T follicular helper cell (primary cell): Measurements from ENCODE around the gene CCDC70.
"Not testable (repeated sequence)": the region's sequence is repeated elsewhere in the genome, so short reads cannot be mapped to it uniquely, and the experiment has no call there.

Source experiments
- DNase-seq: peaks from one replicate; pipeline ENCODE4 v3.0.0-alpha.2; 2020; ENCODE audit warnings: low read depth
- total RNA-seq, 2 experiments: gene quantifications; one replicate each; lab custom pipeline; 2026; lab: John Stamatoyannopoulos, UW

CCDC70 gene
- total RNA-seq = 0 reads per million in 2 experiments

DNA sequence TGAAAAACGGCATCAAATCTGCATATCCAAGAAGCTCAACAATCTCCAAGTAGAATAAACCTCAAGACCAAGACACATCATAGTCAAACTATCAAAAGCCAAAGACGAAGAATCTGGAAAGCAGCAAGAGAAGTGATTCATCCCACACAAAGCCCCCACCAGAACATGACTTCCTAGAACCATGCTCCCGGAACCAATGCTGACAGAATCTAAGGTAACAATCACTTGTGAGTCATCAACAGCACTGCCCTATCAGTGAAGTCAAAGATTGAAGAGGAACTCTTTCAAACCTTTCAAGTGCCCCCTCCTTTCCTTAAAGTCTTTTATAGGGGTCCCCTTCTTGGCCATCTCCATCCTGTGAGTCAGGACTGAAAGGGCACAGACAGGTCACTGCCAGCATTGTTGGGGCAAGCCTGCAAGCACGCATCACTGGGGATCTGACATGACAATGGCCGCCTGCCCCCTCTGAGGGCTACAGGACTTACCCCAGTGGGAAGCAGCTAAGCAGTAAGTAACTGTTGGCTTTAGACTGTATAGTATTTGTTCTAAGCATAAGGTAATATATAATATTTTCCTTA is at the start of gene CCDC70:
TSS of gene CCDC70 (plus strand) at position 247 of the 578 bp plus-strand sequence. CDS start 3,443 bp downstream, outside the sequence.
- DNase-seq = no peak

DNA sequence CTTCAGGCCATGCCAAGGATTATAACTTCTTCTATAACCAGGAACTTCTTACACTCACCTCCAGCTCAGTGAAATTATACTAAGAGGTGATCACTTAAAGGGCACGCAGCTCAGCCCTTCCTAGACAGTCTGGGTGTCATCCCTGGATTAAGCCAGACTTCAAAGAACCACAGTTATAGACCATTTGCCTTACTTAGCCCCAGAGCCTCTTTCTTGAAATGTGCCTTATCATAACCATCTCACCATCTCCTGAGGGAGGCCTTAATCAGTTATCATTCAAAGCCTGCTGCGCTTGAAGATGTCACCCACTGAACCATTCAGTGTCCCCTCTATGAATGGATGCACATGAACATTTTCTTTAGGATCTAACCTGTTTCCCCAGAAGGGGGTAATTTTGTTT is 47.7 kb upstream of the CCDC70 start:
- DNase-seq = no peak

DNA sequence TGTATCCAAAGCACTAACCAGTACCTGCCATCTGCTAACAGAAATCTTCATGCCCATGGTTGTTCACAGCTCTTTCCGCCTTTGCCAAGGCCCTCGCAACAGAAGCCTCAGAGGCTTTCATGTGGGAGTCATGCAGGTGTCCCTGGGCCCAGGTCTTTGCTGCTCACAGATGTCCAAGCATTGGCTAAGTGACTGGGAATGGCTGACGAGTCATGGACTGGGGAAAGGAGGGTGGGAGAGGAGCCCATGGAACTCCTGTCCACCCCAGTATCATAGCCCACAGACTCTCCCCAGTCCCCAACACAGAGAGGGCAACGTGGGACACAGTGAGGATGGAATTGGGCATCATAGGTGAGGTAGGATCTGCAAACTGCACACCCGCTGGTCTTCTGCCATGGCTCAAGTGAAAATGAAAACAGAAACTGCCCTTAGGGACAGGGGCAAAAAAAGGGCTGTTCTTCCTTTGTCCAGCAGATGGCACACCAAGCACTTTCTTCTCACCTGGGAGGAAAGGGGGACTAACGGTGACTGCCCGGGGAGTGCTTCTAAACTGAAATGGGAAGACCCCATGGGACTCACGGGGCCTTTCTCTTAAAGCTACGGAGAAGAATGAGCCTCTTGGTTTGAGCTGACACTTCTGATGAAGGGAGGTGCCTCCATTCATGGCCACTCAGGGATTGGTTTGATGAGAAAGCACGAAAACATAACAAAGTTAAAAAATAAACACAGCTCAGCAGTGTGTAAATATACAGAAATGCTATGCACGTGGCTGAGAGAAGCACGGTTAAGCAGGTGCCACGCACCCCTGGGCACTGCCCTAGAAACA is 46.7 kb upstream of the CCDC70 start:
- peak; percentile 57 for DNase-seq

DNA sequence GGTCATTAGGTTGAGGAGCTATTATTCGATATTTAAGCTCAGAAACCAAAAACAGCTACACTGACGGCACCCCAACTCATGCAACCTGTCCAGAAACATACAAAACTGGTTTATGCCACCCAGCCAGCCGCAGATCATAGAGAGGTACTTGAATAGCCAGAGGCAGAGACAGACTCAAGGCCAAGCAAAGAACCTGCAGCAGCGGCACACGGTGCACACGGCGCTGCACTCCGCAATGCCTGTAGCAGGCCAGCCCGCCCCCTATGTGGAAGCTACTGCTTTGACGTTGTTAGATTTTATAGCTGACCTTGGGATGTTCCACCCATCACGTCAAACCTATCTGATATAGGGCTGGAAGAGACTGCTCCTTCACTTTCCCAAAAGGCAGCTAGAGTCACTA is 45.9 kb upstream of the CCDC70 start:
- no peak for DNase-seq

DNA sequence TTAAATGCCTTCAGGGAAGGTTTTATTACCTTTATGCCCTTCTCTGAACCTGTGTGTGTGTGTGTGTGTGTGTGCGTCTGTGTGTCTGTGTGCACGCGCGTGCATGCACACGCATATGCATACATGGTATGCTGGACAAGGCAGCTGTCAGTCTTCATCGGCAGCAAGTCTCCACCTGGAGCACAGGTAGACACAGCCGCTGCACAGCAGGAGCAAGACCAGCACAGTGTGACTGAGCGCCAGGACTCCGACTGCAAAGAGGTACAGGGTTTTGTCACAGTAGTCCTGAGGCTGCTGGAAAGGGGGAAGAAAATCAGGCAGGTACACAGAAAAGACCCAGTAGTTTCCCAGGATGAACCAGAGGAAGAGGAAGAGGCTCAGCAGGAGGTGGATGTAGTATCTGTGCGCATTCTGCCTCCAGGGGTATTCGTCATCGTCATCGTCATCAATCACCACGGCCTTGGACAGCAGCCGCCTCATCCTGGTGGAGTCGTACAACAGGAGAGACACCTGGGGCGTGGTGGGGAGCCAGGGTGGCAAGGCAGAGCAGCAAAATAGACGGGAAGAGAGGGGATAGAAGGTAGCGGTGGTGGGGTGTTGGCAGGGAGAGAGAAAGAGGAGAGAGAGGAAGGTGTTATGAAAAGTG is 45.0 kb upstream of the CCDC70 start:
- DNase-seq = no peak

DNA sequence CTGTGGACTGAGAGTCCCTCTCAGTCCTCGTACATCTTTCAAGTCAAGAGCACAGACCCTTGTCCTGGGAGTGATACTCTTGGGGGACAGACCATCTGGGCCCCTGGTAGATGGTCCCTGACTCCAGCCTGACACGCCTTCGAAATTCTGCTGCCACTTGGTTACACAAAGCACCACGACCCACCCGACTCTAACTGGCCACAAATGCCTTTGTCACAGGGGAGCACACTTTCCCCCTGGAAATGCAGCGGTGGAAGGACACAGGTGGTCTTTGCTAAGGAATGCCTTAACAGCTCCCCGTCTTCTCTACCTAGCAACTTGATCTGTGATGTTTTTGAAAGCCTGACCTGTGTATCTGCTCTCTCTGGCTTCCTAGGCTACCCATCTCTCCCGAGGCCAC is 44.1 kb upstream of the CCDC70 start:
- no peak for DNase-seq

DNA sequence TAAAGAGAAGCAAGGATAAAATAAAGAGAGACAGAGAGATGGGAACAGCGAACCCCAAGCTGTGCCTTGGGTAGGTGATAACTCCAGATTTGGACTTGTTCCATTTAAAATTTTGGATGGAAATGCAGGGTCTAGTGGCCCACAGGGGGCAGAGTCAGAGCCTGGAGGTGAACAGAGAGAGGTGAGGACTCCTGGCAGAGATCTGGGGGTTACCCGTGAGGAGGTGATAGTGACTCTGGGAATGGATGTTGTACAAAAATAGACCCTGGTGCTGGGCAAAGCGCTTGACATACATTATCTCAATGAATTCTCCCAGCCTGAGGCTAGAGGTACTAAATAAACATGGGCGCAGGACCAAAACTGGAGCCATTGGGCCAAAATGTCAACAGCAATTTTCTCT is 43.5 kb upstream of the CCDC70 start:
- no peak for DNase-seq

DNA sequence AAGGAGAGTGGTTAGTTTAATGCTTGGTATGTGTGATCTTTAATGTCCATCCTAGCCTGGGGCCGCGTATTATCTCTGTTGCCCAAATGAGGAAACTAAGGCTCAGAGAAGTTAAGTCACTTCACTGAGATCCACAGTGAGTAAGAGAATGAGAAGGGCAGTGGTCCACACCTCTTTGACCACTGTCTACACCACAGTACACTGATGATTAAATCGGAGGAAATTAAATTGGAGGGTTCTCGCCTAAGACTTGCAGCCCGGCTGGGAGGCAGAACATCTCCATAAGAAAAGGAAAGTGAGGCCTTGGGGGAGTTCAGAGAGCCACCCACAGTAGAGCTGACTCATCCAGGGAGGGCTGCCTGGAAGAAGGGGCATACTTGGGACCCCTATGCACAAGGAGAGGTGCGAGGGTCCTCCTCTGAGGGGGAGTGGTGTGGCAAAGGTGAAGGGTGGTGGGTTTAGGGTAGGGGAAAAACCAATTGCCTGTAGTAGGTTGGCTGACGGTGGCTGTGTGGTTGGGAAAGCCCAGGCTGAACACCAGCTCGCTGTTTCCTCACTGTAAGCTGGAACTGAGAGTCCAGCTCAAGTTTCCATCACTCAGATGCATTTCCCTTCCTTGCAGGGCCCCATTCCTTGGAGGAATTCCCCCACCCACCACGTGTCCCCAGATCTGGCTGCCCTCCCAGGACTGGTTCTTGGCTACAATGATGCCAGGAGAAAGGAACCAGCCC is 42.8 kb upstream of the CCDC70 start:
- DNase-seq = no peak

DNA sequence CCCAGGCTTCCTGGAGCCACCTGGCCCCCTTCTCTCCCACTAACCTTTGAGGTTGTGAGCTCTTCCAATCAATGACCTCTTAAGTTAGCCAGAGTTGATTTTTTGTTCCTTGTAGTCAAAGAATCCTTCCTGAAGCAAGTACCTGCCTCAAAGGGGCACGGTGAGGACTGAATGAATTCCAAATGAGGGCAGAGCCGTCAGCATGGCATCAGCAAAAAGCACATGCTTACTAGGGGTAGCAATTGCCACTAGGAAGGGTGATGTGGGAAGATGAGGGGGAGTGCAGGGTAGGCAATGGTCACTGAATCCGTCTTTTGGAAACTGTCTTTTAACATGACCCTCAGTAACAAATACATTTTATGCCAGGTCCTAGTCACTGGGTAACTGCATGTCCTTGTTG is 42.2 kb upstream of the CCDC70 start:
- DNase-seq = no peak

DNA sequence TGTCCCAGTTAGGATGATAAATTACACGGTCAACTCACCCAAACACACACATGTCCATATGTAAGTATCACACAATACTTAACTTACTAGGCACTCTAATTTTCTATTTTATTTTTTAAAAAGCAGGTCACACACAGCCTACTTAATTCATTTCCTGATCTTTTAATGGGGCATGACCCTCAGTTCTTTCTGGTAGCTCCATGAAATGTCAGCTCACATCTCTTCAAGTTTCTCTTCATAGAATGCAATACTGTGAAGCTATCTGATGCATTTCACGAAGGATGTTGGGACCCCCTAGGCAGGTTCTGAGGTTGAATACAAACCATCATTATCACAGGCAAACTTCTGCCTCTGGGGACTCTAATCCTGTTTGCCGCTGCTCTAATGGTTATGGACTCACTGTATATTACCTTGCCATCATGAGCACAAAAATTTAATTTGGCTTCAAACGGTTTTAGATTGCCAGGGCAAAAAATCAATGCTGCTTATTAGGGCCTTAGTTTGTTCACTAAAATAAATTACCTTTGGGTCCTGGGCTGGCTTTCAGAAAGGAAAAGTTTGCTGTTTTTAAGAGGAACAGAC is 41.7 kb upstream of the CCDC70 start:
- no peak for DNase-seq

DNA sequence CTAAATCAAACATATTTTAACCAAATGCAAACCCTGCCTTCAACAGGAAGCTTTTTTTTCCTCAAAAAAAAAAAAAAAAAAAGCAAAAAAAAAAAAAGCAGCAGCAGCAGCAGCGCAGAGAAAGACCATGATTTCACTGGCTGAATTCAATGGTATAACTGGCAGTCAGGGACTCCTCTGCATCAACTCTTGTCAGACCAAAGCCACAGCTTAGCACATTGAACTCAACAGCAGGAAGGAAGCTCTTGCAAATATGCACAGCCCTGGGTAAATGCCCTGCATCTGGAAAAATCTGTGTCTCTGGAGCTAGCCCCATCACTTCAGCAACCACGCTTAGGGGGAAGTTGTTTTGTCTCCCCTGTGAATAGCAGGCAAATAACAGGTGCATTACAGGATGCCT is 40.2 kb upstream of the CCDC70 start:
- DNase-seq = no peak

DNA sequence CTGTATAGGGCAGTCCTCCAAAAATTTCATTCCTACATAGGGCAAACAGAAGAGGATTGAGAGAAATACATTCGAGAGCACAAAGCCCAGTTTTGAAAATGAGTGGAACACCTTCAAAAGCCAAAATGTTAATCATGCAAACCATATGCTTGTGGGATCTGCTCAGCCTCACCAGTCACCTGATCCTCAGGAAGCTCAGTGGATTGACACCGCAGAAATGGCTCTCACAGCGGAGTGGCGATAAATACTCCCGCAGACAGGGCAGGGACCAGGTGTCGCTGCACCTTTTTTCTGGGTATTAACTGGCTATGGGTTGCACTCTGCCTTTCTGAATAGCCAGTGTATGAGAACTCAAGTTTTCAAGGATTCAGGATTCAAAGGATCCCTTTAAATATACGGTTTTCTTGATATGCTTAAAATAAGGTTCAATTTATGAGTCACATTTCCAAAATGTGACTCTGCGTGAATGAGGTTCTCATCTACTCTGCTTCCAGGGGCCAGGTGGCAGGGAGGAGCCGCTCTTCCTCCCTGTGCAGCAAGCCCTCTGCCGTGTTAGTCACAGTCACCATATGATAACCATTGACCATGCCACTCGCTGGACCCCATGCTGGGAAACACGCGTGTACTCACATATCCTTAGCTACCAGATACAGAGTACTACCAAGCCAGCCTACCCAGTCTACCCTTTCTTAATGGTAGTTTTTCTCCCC is 39.5 kb upstream of the CCDC70 start:
- DNase-seq = no peak

DNA sequence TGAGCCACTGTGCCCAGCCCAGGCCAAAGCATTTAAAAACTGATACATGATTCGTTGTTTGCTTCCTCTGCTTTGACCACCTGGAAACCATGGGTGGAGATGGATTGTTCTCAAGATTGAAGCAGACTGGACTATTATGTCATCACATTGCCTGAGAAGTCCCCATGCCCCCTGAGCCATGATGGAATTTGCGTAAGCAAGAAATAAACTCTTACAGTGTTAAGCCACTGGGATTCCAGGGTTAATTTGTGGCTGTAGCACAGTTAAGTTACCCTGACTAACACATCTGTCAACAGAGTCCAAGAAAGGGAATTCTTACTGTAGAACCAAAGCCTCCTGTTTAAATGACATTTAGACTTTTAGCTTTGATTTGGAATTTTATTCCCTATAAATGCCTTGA is 38.4 kb upstream of the CCDC70 start:
- no peak for DNase-seq

DNA sequence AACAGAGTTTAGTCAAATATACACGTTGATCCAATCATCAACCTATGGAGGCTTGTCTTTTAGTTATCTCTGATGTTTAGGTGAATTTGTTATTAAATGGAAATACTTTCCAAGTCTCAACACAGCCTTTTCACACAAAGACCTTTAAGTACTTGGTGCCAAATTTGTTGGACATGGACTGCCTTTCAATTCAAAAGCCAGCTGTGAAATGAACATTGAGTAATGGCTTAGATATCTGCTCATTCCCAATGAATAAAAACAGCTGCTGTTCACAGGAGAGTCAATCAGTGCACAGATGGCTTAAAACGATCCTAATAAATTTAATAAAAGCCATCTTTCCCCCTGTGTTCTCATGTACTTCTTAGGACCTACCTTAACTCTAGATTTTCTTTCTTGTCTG is 37.9 kb upstream of the CCDC70 start:
- no peak for DNase-seq

DNA sequence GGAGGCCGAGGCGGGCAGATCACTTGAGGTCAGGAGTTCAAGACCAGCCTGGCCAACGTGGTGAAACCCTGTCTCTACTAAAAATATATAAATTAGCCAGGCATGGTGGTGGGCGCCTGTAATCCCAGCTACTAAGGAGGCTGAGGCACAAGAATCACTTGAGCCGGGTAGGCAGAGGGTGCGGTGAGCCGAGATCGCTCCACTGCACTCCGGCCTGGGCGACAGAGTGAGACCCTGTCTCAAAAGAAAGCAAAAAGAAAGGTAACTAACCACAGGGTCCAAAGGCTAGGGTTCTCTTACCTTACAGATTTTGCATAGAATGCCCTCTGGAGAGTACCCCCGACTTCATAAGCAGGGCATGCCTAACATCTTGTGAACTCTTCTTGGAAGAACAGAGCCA is 37.1 kb upstream of the CCDC70 start:
- not testable (repeated sequence) for DNase-seq

DNA sequence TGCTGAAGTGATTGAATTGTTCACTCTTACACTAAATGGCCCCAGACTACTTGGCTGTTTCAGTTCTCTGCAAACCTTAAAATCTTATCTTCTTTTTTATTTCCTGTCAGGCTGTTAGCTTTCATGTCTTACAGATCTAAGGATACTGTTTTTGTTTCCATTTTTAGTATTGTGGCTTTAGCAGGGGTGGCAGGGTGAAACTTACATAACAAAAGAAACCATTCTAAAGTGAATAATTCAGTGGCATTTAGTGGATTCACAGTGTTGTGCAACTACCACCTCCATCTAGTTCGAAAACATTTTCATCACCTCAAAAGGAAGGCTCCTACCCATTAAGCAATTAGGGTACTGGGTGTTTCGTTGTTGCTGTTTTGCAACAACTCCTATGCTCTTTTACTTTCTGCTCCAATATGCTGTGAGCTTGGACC is 36.6 kb upstream of the CCDC70 start:
- DNase-seq = no peak

DNA sequence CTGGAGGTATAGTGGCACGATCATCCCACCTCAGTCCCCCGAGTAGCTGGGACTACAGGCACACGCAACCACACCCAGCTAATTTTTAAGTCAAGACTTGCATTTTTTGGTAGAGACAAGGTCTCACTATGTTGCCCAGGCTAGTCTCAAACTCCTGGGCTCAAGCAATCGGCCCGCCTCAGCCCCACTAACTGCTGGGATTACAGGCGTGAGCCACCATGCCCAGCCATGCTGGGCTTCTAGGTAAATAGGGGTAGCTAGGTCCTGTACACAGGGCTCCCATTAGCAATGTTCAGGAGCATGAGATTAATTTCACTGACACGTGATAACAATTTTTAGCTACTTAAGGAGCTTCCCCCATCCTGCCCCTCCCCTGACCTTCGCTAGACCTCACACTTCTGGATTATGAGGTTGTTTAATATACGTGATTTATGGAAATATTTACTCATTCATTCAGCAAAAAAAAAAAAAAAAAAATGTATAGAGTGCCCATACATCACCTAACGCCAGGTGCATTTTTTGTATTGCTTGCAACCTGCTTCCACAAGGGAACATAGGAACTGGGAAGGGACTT is 36.0 kb upstream of the CCDC70 start:
- DNase-seq = no peak

DNA sequence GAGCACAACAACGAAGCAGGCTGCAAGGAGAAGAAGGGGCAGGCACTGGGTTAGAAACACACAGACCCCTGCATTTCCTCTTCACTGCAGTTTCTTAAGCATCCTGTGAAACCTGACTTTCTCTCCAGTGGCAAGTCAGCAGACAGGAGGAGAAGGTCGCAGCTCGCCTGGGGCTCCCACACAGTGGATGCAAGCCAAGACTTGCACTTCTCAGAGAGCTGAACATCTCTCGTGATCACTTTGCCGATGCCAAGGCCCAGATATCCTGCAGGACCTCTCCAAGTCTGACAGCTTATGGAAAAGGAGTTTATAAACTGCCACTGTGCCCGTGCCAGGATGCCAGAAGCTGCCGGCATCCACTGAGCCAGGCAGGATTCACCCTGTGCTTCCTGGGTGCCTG is 35.2 kb upstream of the CCDC70 start:
- no peak for DNase-seq

DNA sequence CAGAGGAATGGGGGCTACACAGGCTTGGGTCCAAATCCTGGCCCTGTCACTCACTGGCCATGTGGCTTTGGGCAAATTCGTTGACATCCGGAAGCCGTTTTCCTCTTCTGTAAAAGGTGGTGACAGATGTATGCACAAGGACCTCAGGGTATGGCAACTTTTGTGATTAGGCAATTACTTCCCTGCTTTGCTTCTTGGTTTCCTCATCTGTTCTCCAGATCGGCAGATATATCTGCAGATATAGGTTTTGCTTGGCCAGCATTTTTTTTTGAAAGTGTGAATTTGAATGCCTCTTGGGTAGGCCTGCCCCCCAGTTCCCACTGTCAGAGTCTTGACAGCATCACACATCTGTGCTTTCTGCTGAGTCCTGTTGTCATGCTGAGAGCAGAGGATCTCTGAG is 34.5 kb upstream of the CCDC70 start:
- DNase-seq = no peak

DNA sequence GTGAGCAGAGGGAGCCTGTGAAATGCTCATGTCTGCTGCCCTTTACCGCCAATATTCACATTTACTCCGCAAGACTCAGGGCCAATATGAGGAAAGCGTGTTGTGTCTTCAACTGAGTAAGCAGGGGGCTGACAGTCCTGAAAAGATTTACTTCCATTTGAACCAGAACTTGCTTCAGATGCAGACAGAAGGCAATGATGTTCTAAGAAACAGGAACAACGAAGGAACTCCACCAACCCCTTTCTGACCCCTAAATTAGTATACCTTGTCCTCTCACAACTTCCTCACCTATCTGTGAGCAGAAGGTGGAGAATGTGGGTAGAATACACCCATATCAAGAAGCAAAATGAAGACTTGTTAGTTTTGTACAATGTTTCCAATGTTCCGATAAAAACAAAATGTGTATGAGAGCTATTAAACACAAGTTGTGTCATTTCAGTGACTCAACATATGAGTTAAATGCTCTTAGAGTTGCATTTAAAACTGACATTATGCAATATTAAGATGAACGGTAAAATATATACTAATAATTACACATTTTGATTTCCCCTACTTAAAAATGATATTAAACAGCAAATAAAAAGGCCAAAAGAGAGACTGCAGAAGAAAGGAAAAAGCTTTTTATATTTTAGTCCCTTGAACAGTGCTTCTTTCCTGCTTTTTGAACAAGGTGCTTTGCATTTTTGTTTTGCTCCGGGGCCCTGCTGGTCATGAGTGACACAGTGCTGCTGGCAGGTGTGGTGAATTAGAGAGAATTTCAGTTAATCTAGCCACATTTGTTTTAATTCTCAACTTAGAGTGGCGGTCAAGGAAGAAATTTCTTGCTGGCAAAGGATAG is 32.8 kb upstream of the CCDC70 start:
- no peak for DNase-seq
